GM12875 (cell line): ENCODE data around the gene RASA3.
"Not testable (repeated sequence)": the region's sequence is repeated elsewhere in the genome, so short reads cannot be mapped to it uniquely, and the experiment has no call there.

ENCODE experiments used
- H3K4me3 ChIP-seq: one replicate; pipeline ENCODE4 v1.5.1; 2011; ENCODE audit warnings: low read depth, low read length, control low read depth
- TF ChIP-seq, protein P1 (sequence below): IDR thresholded peaks from 2 replicates; pipeline ENCODE4 v1.5.1; 2011; ENCODE audit warnings: low read depth, mild to moderate bottlenecking, control low read depth, inconsistent platforms, low read length, moderate library complexity, borderline replicate concordance; ENCODE audit not compliant: insufficient read depth

Gene RASA3

DNA sequence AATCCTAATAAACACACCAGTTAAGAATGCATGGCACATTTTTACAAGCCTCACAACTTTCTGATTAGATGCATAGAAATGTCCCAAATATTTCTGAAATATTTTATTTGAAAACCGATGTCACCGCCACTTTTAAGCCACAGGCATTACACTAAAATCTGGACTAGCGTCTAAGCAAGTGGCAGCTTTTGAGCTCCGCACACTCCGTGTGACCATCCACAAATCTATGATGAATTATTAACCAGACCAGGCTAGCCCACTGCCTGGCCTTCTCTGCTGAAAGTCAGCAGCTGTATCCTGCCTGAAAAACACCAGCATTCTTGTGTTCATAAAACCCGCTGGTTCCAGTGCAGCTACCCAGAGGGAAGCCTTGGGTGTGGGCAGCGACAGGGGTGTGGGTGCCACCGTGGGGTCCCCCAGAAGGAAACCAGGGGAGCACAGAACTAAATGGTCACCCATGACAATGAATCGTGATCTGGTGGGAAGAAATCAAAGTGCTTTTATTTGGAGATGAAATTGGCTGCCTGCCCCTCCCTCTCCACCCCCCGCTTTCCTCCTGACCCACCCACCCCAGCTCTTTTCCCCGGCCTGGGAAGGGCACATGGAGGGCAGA lies 13.8 kb downstream of the RASA3 start:
- H3K4me3 ChIP-seq = no peak overlapping the region

DNA sequence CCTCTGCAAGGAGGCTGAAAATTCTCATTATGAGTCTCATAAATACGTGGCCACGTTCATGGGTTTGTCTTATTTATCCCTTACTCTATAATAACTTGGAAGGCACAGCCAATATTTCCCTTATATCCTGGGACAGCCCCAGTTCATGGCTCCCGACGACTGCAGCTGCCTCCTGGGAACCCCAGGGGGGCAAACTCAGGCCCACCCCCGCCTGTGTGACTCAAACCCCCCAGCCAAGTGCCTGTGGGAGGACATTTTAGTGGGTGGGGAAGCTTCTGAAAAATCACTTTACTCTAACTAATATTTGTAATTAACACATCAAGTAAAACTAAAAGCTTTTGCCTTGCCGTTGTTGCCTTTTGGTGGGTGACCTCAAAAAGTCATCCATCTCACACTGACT lies 14.3 kb downstream of the RASA3 start:
- H3K4me3 ChIP-seq = no peak overlapping the region
- TF ChIP-seq, protein P1, sequence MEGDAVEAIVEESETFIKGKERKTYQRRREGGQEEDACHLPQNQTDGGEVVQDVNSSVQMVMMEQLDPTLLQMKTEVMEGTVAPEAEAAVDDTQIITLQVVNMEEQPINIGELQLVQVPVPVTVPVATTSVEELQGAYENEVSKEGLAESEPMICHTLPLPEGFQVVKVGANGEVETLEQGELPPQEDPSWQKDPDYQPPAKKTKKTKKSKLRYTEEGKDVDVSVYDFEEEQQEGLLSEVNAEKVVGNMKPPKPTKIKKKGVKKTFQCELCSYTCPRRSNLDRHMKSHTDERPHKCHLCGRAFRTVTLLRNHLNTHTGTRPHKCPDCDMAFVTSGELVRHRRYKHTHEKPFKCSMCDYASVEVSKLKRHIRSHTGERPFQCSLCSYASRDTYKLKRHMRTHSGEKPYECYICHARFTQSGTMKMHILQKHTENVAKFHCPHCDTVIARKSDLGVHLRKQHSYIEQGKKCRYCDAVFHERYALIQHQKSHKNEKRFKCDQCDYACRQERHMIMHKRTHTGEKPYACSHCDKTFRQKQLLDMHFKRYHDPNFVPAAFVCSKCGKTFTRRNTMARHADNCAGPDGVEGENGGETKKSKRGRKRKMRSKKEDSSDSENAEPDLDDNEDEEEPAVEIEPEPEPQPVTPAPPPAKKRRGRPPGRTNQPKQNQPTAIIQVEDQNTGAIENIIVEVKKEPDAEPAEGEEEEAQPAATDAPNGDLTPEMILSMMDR = no peak

More for the DNA sequence above, 13.8 kb downstream of the RASA3 start:
- TF ChIP-seq, protein P1 = no peak

DNA sequence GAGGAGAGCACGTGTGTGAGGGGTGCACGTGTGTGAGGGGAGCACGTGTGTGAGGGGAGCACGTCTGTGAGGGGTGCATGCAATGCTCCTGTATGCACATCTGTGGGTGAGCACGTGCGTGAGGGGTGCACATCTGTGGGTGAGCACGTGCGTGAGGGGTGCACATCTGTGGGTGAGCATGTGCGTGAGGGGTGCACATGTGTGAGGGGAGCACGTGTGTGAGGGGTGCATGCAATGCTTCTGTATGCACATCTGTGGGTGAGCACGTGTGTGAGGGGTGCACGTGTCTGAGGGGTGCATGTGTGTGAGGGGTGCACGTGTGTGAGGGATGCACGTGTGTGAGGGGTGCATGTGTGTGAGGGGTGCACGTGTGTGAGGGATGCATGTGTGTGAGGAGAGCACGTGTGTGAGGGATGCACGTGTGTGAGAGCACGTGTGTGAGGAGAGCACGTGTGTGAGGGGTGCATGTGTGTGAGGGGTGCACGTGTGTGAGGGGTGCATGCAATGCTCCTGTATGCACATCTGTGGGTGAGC lies 15.0 kb downstream of the RASA3 start:
- not testable (repeated sequence) for H3K4me3 ChIP-seq

DNA sequence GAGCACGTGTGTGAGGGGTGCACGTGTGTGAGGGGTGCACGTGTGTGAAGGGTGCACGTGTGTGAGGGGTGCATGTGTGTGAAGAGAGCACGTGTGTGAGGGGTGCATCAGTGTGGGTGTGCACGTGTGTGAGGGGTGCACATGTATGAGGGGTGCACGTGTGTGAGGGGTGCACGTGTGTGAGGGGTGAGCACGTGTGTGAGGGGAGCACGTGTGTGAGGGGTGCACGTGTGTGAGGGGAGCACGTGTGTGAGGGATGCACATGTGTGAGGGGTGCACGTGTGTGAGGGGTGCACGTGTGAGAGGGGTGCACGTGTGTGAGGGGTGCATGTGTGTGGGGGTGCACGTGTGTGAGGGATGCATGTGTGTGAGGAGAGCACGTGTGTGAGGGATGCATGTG lies 15.7 kb downstream of the RASA3 start:
- H3K4me3 ChIP-seq = no peak overlapping the region
- TF ChIP-seq, protein P1 = no peak

DNA sequence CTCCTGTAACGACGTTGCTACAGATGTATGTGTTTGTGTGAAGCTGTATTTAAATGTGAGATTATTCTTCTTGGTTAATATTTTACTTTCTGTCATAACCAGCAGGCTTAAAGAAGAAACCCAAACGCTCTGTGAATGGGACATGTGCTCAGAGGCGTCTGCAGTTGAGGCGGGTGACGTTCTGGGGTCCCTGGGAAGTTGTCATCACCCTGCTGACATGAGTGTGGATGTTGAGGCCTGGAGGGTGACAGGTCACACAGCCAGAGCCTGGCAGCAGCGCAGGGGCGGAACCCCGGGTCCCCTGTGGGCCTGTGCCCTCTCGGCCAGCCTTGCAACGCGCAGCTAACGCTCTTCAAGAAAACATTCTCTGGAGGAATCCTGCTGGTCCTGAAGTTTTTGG lies 16.6 kb downstream of the RASA3 start:
- no peak overlapping the region for H3K4me3 ChIP-seq
- TF ChIP-seq, protein P1 = no peak

DNA sequence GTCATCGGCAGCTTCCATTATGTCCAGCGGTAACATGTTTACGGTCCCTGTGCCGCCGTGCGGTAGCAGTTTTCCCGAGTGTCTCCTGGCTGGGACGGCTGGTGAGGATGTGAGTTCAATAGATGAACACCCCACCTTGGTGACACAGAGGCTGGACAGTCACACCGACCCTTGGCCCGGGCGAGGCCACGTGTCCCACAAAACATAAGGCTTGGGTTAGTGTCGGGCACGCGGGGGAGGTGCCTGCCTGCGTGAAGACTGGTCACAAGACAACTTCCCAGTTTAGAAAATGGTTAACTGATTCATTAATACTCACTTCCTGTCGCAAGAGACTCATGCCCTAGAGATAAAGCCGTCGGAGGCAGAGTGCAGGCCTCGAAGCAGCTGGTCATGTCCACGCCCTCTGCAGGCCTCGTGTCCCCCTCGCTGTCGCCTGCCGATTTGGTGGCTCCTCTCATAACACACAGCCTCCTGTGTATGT lies 17.2 kb downstream of the RASA3 start:
- TF ChIP-seq, protein P1 = no peak

DNA sequence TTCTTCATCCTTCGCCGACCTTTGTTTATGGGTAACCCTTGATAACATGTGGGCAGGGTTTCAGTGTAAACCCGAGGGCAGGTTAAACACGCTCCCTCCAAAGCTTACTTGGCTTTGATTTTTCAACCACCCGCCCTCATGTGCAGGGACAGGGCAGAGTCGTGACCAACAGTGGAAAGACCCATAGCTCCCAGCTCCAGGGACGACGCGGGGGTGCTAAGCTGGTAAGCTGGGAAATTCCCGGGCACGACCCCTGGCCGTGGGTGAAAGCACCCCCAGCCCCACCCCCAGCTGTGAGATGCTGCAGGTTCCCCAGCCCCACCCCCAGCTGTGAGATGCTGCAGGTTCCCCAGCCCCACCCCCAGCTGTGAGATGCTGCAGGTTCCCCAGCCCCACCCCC lies 17.8 kb downstream of the RASA3 start:
- not testable (repeated sequence) for H3K4me3 ChIP-seq

More for the DNA sequence above, 17.2 kb downstream of the RASA3 start:
- H3K4me3 ChIP-seq = no peak overlapping the region

DNA sequence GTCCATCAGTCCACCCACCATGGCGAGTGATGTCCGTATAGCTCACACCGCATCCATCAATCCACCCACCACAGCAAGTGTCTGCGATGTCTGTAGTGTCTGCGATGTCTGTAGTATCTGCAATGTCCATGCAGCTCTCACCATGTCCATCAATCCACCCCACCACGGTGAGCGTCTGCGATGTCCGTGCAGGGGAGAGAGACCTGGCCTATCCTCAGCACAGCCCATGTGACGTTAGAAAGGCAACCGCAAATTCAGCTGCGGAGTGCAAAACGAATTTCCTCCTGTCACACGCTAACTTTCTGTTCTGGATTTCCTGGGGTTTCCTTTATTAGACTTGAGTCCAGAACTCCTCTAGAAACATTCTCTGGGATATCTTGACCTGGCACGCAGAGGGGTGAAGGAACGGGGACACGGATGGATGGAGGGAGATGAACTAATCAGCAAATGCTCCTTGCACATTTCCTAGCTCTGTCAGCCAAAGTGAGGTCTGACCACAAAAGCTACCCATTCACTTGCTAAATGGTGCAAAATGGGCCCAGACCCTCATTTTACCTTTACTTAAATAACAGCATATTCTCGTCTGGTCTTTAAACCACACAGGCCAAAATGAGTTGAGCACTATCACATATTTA lies 18.3 kb downstream of the RASA3 start:
- TF ChIP-seq, protein P1 = no peak
- no peak overlapping the region for H3K4me3 ChIP-seq

DNA sequence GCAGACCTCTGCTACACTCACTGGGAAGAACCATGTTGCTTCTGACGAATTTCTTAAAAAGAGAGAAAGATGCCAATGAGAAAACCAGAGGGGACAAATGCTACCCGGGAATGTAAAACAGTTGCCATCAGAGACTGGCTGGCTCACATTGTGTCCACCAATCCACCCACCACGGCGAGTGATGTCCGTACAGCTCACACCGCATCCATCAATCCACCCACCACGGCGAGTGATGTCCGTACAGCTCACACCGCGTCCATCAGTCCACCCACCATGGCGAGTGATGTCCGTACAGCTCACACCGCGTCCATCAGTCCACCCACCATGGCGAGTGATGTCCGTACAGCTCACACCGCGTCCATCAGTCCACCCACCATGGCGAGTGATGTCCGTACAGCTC lies 19.0 kb downstream of the RASA3 start:
- not testable (repeated sequence) for H3K4me3 ChIP-seq
